Stimulated activated CD4-positive, alpha-beta T cell treated with anti-CD3 and anti-CD28 coated beads, Interleukin-12 subunit alpha, Interleukin-12 subunit beta, amount 100 ng/mL, for 4 hours (primary cell): ENCODE data around the gene COLEC12.

ENCODE experiments used
- DNase-seq: peaks from one replicate; pipeline ENCODE4 v3.0.0-alpha.2; 2020

COLEC12 gene

GRCh38 chr18:267688-268552, 232.6 kb downstream of the COLEC12 start, which contains the start of gene THOC1:
Gene THOC1, minus strand, starts transcription at chr18:268047. Its CDS starts 28 bp downstream, at chr18:268019.
- peak; percentile 95 for DNase-seq

- DNase-seq = no peak
These were observed 233.2 kb downstream of the COLEC12 start for GRCh38 chr18:267380-267687.
